ENCODE results near the gene BCAT1. TPM values are rescaled to one million over a fixed set of nuclear protein-coding genes. Genes with fewer than 3 reads are reported as not detected.
"Not testable (repeated sequence)": the region's sequence is repeated elsewhere in the genome, so short reads cannot be mapped to it uniquely, and the experiment has no call there.

BCAT1 gene
- total RNA-seq, 1 donor: 453 TPM

GRCh38 chr12:24943947-24944600 is 4.8 kb downstream of the BCAT1 start:
- peak; percentile 62 for DNase-seq (ENCODE audit: low read depth)
- H3K4me3 ChIP-seq (ENCODE audit: low read depth, low read length): no peak overlapping the region

DNA sequence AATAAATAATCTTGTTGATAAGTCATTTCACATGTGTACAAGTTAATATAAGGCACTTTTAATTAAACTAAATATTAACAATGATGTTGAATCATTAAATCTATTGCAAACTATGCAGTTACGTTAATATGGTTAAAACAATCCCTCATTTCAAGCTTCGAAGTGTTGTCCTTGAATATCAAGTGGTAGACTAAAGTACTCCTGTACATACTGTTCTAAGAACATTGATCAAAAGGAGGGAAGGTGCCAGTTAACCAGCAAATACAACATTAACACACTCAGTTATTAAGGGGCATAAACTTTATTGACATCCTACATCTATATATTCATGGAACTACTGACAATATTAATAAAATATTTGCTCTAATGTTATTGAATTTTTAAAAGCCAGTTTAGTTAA is 8.7 kb downstream of the BCAT1 start:
- no peak overlapping the region for H3K4me3 ChIP-seq (ENCODE audit: low read depth, low read length)
- TF ChIP-seq CTCF (IDR thresholded peaks at IDR 0.05; ENCODE audit: insufficient read depth, low read length): no peak
- DNase-seq (ENCODE audit: low read depth): no peak

More at GRCh38 chr12:24943947-24944600, 4.8 kb downstream of the BCAT1 start:
- TF ChIP-seq CTCF (IDR thresholded peaks at IDR 0.05; ENCODE audit: insufficient read depth, low read length): no peak

- DNase-seq (ENCODE audit: low read depth); H3K4me3 ChIP-seq (ENCODE audit: low read depth, low read length): not testable (repeated sequence)
Observed at GRCh38 chr12:24939551-24939950, 9.3 kb downstream of the BCAT1 start.

GRCh38 chr12:24938341-24938740 is 10.6 kb downstream of the BCAT1 start:
- no peak for DNase-seq (ENCODE audit: low read depth)
- no peak overlapping the region for H3K4me3 ChIP-seq (ENCODE audit: low read depth, low read length)
- TF ChIP-seq CTCF (IDR thresholded peaks at IDR 0.05; ENCODE audit: insufficient read depth, low read length): no peak

DNA sequence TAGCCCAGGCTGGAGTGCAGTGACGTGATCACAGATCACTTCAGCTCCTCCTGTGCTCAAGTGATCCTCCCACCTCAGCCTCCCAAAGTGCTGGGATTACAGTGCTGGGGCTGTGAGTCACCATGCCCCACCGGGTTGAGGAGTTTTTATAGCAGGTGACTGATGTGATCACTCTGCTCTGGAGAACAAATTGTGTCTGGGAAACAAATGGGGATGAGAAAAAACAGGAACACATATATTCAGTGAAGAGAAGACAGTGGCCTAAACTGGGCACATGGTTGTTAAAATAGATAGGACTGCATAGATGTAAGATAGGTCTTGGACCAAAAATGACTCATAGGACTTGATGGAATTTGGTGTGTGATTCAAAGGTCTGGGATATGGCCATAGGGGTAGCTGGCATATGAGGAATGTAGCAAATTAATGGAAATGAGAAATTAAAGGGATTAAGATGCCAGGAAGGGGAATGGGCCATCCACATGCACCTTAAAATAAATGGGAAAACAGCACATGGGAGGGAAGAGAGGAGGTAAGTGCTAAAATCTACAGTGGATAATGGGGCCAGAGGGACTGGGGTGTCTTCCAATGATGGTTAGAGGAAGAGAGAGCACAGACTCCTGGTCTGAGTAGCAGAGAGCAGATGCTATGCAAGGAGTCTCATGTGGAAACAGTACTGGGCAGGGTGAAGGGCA is 11.2 kb downstream of the BCAT1 start:
- DNase-seq (ENCODE audit: low read depth): peak; percentile 41
- H3K4me3 ChIP-seq (ENCODE audit: low read depth, low read length): no peak overlapping the region
- no peak for TF ChIP-seq CTCF (IDR thresholded peaks at IDR 0.05; ENCODE audit: insufficient read depth, low read length)

DNA sequence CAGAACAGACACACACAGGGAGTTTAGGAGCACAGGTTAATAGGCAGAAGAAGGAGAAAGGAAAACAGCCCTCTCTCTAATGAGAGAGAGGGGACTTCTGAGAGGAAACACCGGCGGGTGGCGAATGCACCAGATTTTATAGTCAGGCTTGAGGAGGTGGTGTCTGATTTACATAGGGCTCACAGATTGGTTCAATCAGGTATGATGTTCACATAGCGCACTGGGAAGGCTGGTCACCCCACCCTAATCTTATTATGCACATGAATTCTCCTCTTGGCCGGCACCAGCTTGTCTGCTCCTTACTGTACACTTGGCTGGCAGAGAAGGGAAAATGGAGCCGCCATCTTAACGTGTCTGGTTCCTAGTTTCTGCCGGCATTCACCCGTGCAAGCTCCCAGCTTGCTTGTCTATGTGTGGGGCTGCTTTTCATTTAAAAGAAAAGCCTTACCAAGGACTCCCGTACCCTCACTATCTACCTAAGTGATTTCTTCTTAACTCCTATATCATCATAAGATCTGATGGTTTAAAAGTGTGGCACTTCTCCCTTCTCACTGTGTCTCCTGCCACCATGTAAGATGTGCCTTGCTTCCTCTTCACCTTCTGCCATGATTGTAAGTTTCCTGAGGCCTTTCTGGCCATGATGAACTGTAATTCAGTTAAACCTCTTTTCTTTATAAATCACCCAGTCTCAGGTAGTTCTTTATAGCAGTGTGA is 15.1 kb downstream of the BCAT1 start:
- no peak overlapping the region for H3K4me3 ChIP-seq (ENCODE audit: low read depth, low read length)
- no peak for DNase-seq (ENCODE audit: low read depth)
- TF ChIP-seq CTCF (IDR thresholded peaks at IDR 0.05; ENCODE audit: insufficient read depth, low read length): no peak
